ENCODE measurements around the gene CFAP157.

DNA sequence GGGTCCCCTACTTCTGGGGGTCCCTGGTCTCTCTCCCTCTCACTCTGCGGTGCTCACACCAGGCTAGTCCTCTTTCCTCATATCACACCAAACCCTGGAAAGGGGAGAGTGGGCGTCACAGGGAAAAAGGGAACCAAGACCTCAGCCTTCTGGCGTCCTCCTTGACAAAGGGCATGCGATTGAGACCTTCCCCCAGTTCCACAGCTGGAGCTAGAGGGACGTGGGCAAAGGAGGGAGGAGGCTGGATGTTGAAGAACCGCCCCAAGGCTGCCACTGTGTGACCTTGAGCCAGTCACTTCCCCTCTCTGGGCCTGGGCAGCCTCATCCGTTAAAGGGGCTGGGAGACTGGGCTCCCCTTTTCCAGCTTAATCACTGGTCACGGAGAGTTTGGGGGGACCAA, 46.8 kb downstream of the CFAP157 start:
- TF ChIP-seq, protein P1, sequence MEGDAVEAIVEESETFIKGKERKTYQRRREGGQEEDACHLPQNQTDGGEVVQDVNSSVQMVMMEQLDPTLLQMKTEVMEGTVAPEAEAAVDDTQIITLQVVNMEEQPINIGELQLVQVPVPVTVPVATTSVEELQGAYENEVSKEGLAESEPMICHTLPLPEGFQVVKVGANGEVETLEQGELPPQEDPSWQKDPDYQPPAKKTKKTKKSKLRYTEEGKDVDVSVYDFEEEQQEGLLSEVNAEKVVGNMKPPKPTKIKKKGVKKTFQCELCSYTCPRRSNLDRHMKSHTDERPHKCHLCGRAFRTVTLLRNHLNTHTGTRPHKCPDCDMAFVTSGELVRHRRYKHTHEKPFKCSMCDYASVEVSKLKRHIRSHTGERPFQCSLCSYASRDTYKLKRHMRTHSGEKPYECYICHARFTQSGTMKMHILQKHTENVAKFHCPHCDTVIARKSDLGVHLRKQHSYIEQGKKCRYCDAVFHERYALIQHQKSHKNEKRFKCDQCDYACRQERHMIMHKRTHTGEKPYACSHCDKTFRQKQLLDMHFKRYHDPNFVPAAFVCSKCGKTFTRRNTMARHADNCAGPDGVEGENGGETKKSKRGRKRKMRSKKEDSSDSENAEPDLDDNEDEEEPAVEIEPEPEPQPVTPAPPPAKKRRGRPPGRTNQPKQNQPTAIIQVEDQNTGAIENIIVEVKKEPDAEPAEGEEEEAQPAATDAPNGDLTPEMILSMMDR (IDR thresholded peaks at IDR 0.05), result no peak
- TF ChIP-seq EP300 (IDR thresholded peaks at IDR 0.05) (no peak), POLR2A (IDR thresholded peaks at IDR 0.05) (no peak)
